Measurements from ENCODE around the gene PPARA.

Gene PPARA

GRCh38 chr22:46150034-46150654 is at the start of gene PPARA:
PPARA (plus strand) TSS chr22:46150526; CDS start chr22:46198384, 47,858 bp downstream.
- DNase-seq: peak; percentile 85
- in situ Hi-C loops (cut with HindIII; ENCODE audit: low pct_ligation_motif_present, low pct_unique_long_range_greater_than_20kb, low sequenced_read_pairs): no loop called here

DNA sequence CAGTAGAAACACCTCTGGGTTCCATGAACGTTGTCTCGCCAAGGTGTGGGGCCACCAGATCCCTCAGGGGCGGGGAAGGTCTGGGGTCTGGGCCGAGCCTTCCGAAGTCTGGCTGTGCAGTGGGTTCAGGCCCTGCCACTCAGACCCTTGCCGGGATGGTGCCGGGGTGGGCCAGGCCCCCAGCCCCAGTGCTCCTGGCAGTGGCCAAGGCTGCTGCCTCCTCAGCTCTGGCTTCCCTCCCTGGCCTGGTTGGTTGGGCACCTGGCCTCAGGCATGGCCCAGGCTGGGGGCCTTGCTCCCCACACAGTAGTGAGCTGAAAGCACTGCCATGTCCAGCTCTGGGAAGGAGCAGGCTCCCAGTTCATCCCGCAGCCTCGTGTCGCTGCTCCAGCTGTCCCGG is 48.2 kb upstream of the PPARA start:
- DNase-seq: no peak
- in situ Hi-C loops (cut with HindIII; ENCODE audit: low pct_ligation_motif_present, low pct_unique_long_range_greater_than_20kb, low sequenced_read_pairs): no loop called here

DNA sequence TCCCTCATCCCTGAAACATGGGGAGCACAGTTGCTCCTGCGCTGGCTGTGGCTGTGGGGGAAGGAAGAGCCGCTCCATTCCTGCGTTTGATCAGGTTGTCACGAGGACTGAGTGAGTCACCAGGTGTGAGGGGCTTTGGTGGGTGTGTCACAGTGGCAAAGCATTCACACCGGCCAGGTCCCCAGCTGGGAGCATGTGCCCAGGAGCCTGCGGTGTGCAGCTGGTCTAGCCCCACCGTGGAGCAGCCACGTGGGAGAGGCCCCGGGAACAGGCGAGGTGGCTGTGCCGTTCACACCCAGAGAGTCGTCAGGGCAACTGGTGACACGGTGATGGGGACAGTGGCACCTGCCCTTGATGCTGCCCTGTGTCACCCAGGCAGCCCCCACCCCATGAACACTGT is 47.6 kb upstream of the PPARA start:
- no peak for DNase-seq
- in situ Hi-C loops (cut with HindIII; ENCODE audit: low pct_ligation_motif_present, low pct_unique_long_range_greater_than_20kb, low sequenced_read_pairs): no loop called here

- DNase-seq: no peak
- in situ Hi-C loops (cut with HindIII; ENCODE audit: low pct_ligation_motif_present, low pct_unique_long_range_greater_than_20kb, low sequenced_read_pairs): no loop called here
Observed at GRCh38 chr22:46103181-46103580, 47.1 kb upstream of the PPARA start.

DNA sequence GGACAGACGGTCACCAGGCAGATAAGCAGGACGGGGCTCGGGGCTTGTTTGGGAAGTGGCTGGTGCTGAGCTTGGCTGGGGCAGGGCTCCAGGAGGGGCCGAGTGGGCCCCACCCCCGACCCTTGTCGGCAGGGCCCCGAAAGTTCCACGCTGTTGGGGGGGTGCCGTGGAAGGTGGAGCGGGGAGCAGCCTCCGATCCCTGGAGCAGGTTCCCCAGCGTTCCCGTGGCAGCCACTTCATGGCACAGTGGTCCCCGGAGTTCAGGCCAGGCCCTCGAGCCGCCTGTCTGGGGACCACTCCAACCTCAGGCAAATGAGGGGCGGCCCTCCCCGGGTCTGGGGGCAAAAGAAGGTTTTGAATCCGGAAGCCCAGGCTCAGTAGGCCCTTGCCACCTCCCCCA is 46.7 kb upstream of the PPARA start:
- in situ Hi-C loops (cut with HindIII; ENCODE audit: low pct_ligation_motif_present, low pct_unique_long_range_greater_than_20kb, low sequenced_read_pairs): no loop called here

GRCh38 chr22:46104170-46104880 is 46.0 kb upstream of the PPARA start:
- in situ Hi-C loops (cut with HindIII; ENCODE audit: low pct_ligation_motif_present, low pct_unique_long_range_greater_than_20kb, low sequenced_read_pairs): no loop called here
- no peak for DNase-seq

More for the DNA sequence above, 46.7 kb upstream of the PPARA start:
- no peak for DNase-seq

GRCh38 chr22:46104881-46105493 is 45.3 kb upstream of the PPARA start:
- in situ Hi-C loops (cut with HindIII; ENCODE audit: low pct_ligation_motif_present, low pct_unique_long_range_greater_than_20kb, low sequenced_read_pairs): no loop called here
- peak; percentile 53 for DNase-seq

GRCh38 chr22:46105494-46106278 is 44.6 kb upstream of the PPARA start:
- peak; percentile 91 for DNase-seq
- in situ Hi-C loops (cut with HindIII; ENCODE audit: low pct_ligation_motif_present, low pct_unique_long_range_greater_than_20kb, low sequenced_read_pairs): no loop called here

DNA sequence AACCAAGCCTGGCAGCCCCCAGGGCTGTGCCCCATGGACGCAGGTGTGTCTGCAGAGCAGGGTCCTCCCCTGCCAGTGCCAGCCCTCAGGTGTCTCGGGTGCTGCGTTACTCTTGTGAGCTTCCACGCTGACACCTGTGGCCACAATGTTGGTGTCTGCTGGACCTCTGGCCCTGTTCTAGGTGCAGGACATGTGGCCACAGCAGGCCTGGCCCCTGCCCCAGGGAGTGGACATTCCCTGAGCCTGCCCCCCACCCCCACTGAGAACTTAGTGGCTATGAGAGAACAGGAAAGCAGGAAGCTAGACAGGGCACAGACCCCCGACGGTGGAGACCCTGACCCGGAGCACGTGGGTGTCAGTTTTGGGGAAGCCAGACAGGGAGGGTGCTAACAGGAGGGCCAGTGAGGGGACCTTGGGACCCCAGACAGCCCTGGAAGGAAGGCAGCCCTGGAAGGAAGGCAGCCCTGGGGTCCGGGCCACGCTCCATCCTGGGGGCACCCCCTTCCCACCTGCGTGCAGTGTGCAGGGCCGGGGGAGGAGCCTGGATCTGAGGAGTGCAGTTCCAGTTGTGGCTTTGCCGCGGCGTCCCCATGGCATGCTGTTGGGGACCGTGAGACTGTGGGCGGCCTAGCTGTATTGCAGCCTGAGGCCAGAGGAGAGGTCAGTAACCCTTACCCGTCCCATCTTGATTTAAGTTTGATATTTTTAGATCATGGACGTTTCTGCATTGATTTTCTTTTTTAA is 43.9 kb upstream of the PPARA start:
- in situ Hi-C loops (cut with HindIII; ENCODE audit: low pct_ligation_motif_present, low pct_unique_long_range_greater_than_20kb, low sequenced_read_pairs): no loop called here
- no peak for DNase-seq

GRCh38 chr22:46107089-46107664 is 43.1 kb upstream of the PPARA start:
- in situ Hi-C loops (cut with HindIII; ENCODE audit: low pct_ligation_motif_present, low pct_unique_long_range_greater_than_20kb, low sequenced_read_pairs): no loop called here
- DNase-seq: no peak

DNA sequence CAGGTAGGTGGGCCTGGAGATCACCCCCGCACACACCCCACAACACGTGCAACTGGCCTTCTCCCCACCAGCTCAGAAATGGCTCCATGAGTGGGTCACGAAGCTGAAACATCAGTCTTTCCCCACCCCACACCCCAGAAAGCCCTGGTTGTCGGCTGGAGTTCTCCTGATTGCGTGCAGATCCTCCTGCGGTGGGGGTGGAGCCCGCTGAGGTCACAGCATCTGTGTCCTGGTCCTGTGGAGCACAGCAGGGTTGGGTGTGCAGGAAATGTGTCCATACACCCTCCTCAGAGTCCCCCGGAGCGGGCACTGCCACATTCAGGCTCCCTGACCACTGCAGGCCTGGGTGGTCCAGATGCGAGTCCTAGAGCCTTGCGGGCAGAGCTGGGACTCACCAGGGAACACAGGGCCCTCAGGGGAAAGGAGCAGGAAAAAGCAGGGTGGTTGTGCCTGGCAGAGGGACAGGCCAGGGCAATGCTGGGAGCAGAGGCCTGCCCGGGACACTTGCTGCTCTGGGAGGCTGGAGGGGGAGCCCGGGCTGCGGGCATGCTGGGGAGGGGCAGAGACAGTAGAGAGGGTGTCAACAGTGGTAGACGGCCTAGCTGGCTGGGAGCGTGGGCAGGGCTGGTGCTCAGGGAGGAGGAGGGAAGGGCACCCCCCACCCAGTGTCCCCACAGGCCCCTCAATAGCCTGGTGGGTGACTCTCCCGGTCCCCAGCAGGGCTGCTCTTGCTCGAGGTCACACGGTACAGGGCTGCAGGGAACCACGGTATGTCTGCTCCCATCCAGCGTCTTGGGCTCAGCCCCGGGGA is 42.4 kb upstream of the PPARA start:
- in situ Hi-C loops (cut with HindIII; ENCODE audit: low pct_ligation_motif_present, low pct_unique_long_range_greater_than_20kb, low sequenced_read_pairs): no loop called here
- no peak for DNase-seq

DNA sequence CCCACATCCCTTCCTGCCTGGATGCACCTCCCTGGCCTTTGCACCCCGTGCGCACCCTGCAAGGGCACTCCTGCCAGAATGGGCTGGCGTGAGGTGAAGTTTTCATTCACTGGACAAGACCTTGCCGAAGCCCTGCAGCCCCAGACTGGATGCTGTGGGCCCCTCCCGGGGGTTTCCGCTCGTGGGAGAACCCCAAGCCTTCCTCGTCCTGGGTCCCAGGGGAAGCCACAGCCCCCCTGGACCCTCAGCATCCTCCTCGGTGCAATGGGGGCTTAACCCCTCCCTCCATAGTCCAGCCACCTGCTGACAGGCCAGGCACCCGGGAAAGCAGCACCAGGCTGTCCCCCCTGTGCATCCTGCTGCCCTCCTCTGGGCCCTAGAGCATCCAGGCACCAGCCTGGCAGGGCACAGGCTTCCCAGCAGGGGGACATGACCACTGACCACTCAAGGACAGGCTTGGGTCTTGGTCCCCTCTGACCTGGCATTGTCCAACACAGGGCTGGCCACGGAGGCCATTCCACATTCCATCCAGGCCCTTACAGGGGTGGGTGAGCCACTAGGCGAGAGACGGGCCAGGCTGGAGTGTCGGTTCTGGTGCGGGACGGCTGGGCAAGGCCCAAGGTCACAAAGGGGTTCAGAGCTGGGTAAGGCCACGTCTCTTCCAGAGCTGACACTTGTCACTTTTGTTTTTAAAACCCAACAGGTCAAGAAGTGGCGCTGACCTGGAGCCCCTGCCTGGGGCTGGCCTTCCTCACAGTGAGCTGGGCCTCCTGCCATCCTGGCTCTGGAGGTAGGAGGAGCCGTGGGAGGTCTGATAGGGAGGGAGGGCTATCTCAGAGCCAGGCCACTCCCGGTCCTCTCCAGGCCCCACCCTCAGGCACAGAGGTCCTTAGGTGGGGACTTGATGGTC is 41.5 kb upstream of the PPARA start:
- DNase-seq: peak; percentile 49
- in situ Hi-C loops (cut with HindIII; ENCODE audit: low pct_ligation_motif_present, low pct_unique_long_range_greater_than_20kb, low sequenced_read_pairs): no loop called here

GRCh38 chr22:46109474-46110003 is 40.8 kb upstream of the PPARA start:
- in situ Hi-C loops (cut with HindIII; ENCODE audit: low pct_ligation_motif_present, low pct_unique_long_range_greater_than_20kb, low sequenced_read_pairs): no loop called here
- DNase-seq: no peak

DNA sequence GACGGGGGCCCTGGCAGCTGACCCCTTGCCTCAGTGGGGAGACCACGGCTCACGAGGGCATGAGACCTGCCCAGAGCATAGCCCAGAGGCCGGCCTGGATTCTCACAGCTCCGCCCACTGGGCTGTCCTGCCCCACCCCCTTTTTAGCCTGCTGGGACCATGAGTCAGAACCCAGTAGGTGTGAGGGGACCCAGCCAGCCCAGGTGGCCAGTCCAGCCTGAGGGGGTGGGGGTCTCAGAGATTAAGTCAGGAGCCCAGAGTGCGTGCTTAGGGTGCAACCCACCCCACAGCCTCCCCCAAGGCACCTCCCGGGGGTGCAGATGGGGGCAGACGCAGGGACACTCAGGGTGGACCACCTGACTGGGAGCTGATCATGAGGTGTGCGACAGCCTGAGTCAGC is 40.1 kb upstream of the PPARA start:
- peak; percentile 40 for DNase-seq
- in situ Hi-C loops (cut with HindIII; ENCODE audit: low pct_ligation_motif_present, low pct_unique_long_range_greater_than_20kb, low sequenced_read_pairs): no loop called here

DNA sequence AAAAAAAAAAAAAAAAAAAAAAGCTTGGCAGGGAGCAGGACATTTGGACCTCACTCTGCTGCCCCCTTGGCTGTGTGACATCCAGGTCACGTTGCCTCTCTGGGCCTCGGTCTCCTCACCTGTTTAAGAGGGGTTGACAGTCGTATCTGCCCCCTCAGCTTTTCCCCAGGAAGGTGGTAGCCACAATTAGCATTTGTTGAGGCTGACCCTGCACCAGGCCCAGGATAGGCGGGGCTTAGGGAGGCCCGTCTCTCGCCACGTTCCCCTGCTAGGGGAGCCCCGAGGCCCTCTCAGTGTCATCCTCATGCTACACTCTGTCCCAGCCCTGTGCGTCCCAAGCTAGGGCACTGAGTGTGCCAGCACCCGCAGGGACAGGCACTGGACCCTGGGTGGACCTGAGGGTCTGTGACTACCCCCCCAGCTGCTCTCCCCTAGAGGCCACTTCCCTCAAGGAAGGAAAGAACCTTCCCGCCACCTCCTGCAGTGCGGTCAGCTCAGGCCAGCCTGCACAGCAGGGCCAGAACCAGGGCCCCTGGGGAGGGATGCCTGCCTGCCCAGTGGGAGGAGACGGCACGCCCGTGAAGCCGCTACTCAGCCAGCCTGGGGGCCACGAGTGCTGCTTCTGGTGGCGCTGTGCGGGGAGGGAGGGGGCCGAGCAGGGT is 38.5 kb upstream of the PPARA start:
- in situ Hi-C loops (cut with HindIII; ENCODE audit: low pct_ligation_motif_present, low pct_unique_long_range_greater_than_20kb, low sequenced_read_pairs): no loop called here
- DNase-seq: no peak

- in situ Hi-C loops (cut with HindIII; ENCODE audit: low pct_ligation_motif_present, low pct_unique_long_range_greater_than_20kb, low sequenced_read_pairs): no loop called here
- DNase-seq: no peak
Observed at GRCh38 chr22:46112405-46112804, 37.9 kb upstream of the PPARA start.
